Measurements from ENCODE around the gene FHOD3.
"Not testable (repeated sequence)": the region's sequence is repeated elsewhere in the genome, so short reads cannot be mapped to it uniquely, and the experiment has no call there.

FHOD3 gene

DNA sequence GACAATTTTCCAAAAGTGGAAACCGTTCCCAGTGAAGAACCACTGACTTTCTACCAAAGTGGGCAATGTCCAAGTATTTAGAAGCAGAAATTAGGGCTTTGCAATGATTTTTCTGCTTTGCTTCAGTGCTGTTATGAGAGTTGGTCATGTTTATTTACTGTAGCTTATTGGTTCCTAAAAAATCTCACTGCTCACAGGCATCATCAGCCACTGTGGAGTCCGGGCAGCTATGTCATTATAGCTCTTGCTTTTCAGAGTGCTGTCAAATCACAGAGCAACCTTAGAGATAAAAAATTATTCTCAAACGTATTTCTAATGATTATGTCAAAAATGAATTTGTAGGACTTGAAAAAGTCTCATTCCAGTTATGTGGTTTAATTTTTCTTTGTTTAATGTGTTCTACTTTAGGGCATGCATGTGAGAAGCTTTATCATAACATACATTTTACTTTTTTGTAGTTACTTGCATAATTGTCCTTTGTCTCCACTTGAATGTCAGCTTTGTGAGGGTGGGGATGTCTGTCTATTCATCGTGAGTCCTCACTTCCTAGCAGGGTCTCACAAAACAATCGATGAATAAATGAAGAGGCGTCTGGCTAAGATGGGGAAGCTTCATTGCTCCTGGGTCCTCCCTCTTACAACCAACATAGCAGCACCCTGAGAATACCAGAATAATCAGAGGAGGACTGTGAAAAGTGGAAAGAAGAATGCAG lies 413.7 kb downstream of the FHOD3 start:
- DNase-seq (ENCODE audit: low read depth), result no peak

DNA sequence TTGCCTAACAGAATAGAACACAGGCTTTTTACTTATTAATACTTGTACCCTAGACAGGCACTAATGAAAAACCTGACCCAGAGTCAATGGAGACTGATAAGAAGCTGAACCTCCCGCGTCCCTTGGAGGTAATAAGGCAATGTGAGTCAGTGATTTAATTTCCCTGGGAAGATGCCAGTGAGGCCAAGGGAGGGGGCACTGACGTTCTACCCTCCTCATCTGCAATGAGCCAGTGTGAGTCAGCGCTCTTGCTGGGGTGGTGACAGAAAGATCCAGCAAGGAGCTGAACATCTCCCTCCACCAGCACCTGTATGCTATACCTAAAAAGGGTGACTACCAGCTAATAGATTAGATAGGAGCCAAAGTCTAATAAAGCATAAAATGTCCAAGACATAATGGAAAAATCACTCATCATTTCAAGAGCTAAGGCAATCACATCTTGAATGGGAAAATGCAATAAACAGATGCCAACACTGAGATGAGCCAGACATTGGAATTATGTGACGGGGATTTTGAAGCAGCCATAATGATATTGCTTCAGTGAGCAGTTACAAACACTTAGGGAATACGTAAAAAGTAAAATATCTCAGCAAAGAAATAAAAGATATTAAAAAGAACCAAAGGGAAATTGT lies 414.4 kb downstream of the FHOD3 start:
- DNase-seq (ENCODE audit: low read depth), result no peak

DNA sequence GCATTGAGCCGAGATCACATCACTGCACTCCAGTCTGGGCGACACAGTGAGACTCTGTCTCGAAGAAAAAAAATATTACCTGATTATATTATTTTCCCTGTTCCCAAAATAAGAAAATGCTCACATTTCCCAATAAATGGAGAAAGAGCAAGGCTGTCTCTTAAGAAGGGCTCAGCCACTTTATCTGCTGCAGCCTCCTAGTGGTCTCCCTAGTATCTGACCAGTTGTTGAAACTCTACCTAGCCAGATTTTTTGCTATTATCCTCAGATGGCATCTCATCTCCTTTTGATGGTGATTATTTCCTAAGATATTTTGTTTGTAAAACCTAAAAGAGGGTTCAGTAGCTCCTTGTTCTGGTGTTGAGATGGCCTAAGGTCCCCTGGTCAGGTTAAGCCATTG lies 417.0 kb downstream of the FHOD3 start:
- DNase-seq (ENCODE audit: low read depth), result no peak

DNA sequence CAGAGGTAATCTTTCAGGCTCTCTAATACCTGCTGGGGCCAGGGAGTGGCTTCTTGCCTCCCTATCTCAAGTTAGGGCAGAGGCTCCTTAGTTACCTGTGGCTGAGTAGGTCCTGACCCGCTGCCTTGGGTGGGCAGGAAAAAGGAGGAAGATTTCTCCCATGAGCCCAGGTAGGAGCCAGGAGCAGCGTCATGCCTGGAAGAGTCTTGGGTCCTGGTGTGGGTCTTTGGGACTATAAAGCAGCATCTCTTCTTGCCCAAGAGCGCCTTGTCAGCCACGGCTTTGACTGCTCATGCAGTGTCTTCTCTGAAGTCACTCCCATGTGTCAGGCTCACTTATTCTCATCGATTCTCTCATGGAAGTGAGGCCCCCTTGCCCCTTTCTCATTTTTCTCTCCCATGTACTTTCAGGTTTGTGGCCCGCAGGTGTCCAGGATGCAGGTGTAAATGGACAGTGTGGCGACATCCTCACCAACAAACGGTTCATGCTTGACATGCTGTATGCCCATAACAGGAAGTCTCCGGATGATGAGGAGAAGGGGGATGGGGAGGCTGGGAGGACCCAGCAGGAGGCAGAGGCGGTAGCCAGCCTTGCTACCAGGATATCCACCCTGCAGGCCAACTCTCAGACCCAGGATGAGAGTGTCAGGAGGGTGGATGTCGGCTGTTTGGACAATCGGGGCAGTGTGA lies 420.1 kb downstream of the FHOD3 start:
- no peak for DNase-seq (ENCODE audit: low read depth)

DNA sequence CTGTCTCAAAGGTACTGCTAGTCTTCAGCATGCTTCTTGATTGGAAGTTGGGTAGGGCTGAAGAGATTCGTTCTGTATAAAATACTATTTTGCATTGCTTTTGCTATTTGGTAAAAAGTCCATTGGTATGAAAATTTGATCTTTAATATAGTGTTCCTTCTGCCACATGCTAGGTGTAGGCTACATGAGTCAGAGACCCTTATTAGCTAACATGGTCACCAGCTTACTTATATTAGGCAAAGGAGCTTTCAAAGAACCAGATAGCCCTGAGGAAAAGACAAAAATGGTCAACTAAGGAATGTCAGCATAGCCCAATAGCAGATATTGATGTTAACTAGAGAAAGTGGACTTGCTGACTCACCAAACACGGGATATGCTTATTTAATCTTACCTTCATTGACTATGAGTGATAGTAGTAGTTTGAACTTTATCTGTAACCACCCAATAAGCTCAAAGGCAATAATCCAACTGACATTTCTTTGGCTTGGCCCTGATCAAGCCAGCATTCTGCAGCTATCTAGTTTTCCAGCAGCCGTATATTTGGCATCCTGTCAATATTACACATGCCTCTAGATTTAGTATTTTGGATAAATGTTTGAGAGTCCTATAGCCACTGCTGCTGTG lies 421.3 kb downstream of the FHOD3 start:
- no peak for DNase-seq (ENCODE audit: low read depth)

DNA sequence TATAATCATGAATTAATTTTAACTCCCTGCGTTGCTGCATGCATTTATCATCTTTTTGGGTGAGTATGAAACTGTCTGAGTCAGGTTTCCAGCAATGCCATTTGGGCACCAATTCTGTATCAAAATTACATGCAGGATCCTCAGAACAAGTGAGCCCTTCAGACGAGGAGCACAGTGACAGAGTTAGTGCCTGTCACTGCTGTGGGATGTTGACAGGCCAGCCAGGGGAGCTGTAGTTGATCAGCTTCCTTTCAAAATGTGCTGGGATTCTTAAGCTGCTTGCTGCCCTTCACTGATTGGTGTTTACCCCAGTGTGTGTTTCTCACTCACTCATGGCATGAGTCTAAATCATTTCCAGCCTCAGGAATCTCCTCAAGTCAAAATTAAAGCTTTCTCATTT lies 422.1 kb downstream of the FHOD3 start:
- no peak for DNase-seq (ENCODE audit: low read depth)

DNA sequence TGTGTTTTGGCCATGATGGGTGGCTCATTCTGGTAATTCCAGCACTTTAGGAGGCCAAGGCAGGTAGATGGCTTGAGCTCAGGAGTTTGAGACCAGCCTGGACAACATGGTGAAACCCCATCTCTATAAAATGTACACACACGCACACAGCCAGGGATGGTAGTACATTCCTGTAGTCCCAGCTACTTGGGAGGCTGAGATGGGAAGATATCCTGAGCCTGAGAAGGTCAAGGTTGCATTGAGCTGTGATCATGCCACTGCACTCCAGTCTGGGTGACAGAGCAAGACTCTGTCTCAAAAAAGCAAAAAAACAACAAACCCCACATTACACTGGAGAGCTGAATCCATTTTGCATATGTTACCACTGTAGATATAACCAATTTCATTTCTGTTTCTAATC lies 423.8 kb downstream of the FHOD3 start:
- DNase-seq (ENCODE audit: low read depth), result not testable (repeated sequence)

DNA sequence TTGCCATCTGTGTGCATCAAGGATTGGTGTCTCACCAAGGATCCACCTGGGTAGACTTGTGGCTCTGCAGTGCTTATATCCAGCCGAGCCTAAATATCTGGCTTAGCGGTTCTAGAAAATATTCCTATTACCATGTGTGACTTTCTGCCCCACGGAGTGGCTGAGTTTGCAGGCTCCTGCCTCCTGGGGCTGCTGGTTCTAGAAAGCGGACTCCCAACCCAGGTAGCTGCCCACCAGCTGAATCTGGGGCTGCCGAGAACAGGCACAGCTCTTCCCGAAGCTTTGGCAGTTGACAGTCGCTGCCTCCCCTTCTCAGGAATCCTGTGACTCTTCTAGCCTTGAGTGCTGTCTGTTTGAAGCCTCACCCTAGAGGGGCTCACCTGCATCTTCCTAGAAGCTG lies 426.7 kb downstream of the FHOD3 start:
- no peak for DNase-seq (ENCODE audit: low read depth)

DNA sequence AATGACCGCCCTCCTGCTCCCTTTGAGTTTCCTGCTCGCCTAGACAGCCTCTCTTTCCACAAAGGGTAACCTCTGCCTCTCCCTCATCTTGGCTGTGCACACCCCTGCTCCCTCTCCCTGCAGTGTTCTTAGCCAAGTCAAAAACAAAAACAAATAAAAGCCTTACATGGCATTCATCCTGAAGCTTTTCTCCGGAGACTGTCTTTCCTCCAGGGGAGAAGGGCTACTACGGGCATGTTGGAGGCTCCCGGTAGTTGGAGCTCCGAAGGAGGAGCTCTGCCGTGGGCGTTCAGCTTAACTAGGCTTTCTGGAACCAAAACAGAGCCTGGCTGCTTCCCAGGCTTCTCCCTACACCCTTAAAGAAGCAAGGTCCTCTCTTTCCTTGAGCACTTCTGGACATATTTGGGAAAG lies 427.1 kb downstream of the FHOD3 start:
- no peak for DNase-seq (ENCODE audit: low read depth)

DNA sequence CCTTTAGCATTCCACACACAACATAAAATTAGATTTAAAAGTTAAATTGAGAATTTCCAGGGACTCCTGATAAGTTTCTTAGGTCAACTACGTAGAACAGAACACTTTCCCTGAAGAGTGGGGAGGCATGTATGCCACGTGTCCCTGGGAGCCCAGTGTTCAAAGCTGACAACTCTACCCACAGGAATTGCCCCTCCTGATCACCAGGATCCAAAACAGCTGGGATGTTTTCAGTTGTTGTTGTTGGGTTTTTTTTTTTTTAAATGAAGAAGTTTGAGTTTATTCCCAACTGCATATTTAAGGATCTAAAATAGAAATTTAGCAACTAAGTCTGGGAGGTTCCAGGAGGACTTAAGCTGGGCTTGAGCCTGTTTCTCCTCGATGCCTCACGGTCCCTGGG lies 430.8 kb downstream of the FHOD3 start:
- DNase-seq (ENCODE audit: low read depth), result no peak

DNA sequence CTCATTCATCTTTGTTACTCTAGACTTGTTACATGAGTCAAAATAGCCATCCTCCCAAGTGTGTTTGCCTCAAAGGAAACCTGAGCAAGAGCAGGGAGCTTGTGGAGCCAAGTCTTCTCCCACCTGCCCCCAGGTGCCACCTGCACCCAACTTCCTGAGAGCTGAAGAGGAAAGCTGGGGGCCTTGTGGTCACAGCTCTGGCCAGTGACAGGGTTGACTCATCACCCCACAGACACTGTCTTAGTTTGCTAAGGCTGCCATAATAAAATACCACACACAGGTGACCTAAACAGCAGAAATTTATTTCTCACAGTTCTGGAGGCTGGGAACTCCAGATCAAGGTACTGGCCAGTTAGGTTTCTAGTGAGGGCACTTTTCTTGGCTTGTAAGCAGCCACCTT lies 431.7 kb downstream of the FHOD3 start:
- DNase-seq (ENCODE audit: low read depth), result no peak

DNA sequence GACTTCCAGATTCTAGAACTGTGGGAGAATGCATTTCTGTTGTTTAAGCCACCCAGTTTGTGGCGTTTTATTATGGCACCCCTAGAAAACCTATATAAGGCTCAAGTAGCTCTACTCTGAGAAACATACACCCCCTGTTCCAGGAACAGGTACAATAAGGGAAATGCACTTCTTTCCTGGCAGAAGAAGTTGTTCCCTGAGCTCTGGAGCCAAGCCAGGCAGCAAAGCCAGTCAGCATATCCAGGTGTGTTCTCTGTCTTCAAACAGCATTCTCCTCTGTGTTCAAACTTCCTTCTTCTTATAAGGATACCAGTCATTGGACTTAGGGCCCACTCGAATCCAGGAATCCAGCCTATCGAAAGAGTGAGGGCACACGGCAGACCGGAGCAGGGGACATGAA lies 434.8 kb downstream of the FHOD3 start:
- no peak for DNase-seq (ENCODE audit: low read depth)

DNA sequence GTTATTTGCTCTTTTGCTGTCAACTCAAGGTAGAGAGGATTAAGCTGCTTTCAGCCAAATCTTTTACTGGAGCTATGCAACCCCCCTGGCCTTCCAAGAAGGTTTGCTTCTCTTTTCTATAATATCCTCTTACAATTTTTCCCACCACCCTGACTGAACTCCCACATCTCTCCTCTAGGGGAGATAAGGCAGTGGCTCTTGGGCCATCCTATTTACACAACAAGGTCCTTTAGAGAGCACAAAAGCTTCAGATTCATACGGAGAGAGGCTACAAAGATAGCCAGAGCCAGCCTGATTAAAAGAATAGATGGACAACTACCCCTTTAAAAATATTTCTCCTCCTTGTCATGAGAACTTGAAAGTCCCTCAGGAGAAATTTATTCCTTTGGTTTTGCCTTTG lies 435.6 kb downstream of the FHOD3 start:
- DNase-seq (ENCODE audit: low read depth), result no peak

DNA sequence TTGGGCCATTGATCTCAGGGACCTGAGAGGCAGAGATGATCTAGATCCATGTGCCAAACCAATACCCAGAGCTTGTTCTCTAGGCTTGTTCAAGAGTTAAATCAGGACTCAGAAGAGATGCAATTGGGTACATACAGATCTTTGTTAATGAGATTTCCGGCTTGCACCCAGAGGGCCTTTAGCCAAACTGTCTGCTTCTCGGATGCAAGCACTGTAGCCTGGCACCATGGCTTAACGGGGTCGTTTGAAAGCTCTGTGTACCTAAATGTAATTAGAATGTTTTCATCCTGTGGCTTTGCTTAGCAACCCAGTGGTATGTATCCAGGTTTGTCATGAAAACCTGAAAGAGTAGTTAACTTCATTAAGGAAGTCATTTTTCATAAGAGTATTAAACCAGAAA lies 437.1 kb downstream of the FHOD3 start:
- DNase-seq (ENCODE audit: low read depth), result no peak

DNA sequence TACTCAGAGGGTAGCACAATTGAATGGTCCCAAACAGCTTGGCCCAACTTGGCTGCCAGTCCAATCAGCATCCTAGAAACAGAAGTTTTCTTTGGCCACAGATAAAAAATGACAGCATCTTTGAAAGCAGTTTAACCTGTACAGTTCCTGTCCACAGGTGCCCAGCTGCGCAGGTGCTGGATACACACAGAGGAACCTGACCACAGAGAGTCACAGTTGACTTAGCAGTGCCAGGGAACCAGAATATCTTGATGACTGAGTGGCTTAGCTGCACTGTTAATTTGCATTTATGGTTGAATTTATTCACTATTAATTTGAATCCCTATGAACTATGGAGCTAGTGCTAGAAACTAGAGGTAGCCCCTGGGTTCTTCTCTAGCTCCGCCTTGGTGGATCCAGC lies 437.6 kb downstream of the FHOD3 start:
- no peak for DNase-seq (ENCODE audit: low read depth)

DNA sequence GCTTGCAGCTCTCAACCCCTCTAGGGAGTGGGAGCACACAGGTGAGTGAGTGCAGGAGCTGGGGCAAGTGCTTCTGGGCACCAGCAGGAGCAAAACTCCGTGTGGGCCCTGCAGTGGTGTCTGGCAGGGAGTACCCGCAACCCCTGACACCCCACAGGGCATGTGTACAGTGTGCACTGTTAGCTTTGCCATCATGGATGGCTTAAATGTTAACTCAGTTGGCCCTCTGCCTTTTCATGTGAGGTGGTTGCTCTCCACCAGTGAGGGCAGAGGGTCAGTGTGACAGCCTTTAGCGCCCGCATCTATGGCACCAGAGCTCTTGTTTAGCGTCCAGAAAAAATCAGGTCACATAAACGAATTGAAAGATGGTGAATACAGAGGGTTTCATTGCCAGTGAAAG lies 438.6 kb downstream of the FHOD3 start:
- DNase-seq (ENCODE audit: low read depth), result no peak

DNA sequence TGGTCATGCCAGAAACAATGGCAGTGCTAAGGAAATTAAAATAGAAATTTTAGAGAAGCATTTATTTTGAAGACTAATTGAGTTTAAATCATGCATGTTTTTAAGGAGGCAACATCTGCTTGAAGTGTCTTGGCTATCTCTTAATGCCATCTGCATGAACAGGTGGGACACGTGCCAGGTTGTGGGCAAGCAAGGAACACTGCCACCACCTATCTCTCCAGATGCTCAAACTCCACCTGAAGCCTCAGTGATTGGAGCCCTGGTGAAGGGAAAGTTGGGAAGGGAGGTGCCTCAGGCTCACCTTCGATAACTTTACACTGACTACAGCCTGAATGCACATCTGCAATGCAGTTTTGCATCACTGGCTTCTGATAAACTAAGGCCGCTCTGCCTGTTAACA lies 439.8 kb downstream of the FHOD3 start:
- DNase-seq (ENCODE audit: low read depth), result no peak

DNA sequence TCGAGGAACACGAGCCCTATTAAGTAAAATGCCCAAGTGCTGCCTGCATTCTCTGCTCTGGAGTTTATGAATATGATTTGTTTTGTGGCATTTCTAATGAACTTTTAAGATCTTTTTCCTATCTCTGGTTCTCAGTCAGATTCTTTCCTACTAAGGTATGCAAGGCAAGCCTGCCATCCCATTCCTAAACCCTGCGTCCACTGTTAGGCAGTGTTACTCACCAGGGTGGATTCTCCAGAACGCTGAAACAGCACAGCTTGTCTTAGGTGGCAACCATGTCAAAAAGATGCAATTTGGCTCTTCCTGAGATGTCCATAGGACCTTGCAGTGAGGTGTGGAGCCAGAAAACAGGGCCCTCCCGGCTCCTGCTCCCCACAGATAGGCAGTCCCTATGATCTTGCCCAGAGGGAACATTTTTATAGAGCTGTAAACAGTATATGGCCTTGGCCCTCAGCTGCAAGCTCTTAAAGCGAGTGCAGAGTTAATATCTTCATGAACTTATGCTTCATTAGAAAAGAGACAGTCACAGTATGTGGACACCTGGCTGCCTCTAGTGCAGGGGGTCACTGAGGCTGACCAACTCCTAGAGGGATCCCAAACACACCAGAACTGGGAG lies 446.9 kb downstream of the FHOD3 start:
- no peak for DNase-seq (ENCODE audit: low read depth)

DNA sequence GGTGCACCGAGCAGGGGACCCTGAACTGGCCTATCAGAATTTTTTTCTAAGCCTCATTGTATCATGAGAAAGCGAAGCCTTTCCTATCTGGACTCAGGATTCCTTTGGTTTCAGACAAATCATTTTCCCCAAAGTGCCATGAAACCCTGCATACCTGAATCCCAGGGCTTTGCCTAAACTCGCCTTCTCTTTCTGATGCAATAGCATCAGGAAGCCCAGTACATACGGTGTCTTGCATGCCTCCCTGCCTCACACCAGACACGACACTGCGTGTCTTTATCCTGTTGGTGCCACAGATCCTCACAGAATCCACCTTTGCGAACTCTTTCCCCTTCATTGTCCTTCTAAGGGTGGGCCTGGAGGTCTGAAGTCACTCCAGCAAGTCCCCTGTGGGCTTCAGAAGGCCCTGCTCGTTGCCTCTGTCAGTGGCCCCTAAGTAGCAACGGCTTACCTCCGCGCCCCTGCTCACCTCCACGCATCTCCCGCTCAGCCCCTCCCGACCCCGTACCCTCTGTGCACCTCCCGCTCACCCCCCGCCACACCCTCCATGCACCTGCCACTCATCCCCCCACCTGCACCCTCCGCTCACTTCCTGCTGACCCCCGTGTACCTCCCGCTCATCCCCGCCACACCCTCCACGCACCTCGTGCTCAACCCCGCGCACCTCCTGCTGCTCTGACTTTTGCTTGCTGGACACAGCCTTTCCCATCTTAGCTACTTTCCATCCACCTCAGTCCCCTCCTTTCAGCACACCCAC lies 447.9 kb downstream of the FHOD3 start:
- DNase-seq (ENCODE audit: low read depth), result no peak

DNA sequence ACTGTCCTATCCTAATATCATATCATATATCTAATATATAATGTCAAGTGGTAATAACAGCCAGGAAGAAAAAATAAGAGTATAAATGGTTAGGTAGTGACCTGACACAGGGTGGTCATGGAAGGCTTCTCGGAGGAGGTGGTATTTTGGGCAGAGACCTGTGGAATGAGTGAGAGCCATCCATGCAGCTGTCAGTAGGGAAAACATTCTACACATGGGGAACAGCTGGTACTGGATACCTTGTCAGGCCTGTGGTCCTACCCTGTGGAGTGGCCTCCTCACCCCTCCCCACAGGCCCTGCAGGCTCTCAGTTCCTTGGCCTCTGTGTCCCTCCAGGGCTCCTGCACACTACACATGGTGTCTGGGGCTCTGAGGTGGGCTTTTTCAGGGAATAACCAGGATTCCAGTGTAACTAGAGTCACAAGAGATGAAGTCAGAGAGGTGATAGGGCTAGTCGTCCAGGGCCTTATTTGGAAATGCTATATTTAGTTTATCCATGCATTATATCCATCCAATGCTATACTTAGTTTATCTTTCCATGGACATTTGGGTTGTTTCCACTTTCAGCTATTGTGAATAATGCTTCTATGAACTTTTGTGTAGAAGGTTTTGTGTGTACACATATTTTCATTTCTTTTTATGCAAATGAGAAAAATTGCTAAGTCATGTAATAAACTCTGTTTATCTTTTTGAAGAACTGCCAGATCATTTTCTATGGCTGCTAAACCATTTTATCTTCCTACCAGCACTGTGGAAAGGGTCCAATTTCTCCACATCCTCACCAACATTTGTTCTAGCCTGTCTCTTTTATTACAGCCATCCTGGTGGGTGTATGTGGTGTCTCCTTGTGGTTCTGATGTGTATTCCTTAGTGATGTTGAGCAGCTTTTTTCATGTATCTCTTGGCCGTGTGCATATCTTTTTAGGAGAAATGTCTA lies 455.7 kb downstream of the FHOD3 start:
- DNase-seq (ENCODE audit: low read depth), result no peak

DNA sequence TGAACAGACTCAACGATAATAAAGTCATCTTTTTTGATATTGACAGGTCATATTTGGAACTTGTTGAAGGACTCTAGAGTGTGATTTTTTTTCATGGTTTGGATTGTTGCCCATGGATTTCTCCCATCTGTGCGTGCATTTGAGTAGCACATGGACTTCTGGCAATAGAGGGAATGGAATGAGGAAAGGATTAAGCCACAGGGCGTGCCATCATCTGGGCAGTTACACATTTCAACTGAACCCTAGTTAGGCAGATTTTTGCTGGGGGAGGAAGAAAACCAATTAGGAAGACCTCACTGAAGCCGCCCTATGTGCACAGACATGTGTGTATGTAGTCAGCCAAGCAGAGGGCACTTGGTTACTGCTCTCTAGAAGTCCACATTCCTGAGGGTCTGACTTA lies 458.7 kb downstream of the FHOD3 start:
- DNase-seq (ENCODE audit: low read depth), result no peak
